ENCODE data around the gene LTB.

Gene LTB

DNA sequence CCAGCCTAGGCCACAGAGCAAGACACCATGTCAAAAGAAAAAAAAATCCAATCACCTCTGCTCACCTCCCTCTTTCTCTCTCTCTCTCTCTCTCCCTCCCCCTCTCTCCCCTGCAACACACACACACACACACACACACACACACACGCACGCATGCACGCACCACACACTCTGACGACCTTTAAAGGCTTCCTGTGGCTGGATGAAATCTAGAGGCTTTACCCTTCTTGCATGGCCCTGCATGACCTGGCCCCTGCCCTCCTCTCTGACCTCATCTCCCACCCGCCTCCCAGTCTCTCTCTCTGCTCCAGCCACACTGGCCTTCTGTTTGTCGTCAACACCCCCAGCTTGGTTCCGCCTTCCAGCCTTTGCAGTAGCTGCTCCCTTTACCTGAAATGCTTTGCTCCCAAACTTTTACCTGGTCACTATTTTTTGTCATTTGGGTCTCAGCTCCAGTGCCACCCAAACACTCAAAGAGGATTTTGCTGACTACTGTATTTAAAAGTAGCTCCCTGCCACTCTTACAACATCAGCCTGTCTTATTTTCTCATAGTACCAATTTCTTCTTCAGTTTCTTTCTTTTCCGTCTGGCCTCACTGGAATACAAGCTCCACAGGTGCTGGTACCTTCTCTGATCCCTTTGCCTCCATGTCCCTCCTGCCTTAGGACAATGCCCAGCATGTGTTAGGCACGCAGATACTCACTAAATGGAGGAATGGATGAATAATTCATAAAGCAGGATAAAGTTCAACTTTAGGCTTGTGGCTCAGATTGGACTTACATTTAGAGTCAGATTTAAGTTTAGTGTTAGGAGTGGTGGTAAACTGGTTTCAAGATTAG, 14.5 kb downstream of the LTB start:
- H3K36me3 ChIP-seq, result no peaks in the 10 kb centered on the region
- DNase-seq, result no peak
- no peaks in the 10 kb centered on the region for H3K9me3 ChIP-seq
- H3K27me3 ChIP-seq, result no peaks in the 10 kb centered on the region; the same call in 1 of the 2 replicates
- H3K4me1 ChIP-seq, result no peaks in the 10 kb centered on the region
- TF ChIP-seq, protein P1, sequence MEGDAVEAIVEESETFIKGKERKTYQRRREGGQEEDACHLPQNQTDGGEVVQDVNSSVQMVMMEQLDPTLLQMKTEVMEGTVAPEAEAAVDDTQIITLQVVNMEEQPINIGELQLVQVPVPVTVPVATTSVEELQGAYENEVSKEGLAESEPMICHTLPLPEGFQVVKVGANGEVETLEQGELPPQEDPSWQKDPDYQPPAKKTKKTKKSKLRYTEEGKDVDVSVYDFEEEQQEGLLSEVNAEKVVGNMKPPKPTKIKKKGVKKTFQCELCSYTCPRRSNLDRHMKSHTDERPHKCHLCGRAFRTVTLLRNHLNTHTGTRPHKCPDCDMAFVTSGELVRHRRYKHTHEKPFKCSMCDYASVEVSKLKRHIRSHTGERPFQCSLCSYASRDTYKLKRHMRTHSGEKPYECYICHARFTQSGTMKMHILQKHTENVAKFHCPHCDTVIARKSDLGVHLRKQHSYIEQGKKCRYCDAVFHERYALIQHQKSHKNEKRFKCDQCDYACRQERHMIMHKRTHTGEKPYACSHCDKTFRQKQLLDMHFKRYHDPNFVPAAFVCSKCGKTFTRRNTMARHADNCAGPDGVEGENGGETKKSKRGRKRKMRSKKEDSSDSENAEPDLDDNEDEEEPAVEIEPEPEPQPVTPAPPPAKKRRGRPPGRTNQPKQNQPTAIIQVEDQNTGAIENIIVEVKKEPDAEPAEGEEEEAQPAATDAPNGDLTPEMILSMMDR (IDR thresholded peaks at IDR 0.05; ENCODE audit: low read depth, low read length), result no peak
- H3K4me3 ChIP-seq (ENCODE audit: low read depth, low read length), result no peak overlapping the region

DNA sequence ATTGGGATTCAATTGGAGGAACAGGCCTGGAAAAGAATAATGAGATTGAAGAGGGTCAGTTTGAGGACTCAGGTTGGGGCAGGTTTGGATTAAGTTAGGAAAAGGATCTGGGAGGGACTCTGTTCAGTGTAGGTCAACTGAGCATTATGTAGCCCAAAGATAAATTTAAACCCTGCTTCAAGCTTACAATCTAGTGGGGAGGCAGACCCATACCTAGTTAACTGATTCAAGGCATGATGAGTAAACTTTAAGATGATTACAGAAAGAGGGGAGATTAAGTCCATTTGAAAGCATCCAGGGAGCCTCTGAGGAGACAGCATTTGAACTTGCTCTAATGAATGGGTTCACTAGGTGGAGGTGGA, 21.5 kb downstream of the LTB start:
- Histone ChIP-seq H3K9me3 (no peaks in the 10 kb centered on the region), H3K4me1 (peaks cover 4% of the 10 kb centered on the region), H3K36me3 (peaks cover 21% of the 10 kb centered on the region), H3K4me3 (ENCODE audit: low read depth, low read length) (no peak overlapping the region), H3K27me3 (no peaks in the 10 kb centered on the region)
- TF ChIP-seq, protein P1 (IDR thresholded peaks at IDR 0.05; ENCODE audit: low read depth, low read length), result no peak
- DNase-seq, result no peak

DNA sequence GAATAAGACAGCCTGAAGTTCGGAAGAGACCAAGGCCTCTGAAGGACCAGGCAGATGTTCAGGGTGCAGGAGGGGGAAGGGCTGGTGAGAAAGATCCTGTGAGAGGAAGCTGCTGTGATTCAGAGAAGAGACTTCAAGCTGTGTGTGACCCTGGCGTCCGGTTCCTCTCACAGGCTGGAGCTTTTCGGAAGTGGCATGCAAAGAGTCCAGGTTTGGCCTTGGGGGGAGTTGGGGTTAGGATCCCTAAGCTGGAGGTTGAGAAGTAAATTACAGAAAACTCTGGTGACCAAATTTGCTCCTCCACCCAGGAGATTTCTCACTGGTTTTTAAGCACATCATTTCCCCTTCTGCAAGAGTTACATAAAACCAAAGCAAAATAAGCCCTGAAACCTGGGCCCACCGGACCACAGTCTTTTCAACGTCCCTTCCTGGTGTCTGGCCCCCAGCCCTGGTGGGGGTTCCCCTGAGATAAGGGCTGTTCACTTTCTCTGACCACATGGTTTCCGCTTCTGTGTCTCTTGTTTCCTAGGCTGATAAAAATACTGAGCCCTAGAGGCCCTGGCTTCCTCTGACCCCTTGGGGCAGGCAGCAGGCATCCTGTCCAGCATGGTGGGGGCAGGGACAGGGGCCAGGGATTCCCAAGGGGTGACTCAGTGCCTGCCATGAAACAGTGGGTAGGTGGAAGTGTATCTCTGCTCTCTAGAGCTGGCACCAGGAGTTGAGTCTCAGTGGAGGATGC, 22.1 kb downstream of the LTB start:
- peaks cover 4% of the 10 kb centered on the region for H3K4me1 ChIP-seq
- no peak for DNase-seq
- TF ChIP-seq, protein P1 (IDR thresholded peaks at IDR 0.05; ENCODE audit: low read depth, low read length), result no peak
- no peaks in the 10 kb centered on the region for H3K9me3 ChIP-seq
- no peak overlapping the region for H3K4me3 ChIP-seq (ENCODE audit: low read depth, low read length)
- H3K27me3 ChIP-seq, result no peaks in the 10 kb centered on the region
- H3K36me3 ChIP-seq, result peaks cover 21% of the 10 kb centered on the region

DNA sequence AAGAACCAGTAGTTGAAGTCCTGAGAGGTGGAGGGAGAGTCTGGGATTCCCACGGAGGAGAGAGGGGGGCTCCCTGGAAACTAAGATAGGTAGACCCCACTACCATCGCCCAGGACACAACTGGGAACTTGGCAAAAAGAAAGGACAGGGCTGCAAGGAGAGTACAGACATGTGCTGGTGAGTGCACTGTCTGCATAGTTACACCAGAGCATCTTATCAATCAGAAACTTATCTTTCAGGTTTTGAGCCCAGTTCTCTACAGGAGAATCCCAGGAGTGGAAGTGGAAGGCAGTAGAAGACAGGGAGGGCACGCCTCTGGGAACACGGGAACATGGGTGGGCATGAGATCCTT, 22.6 kb downstream of the LTB start:
- Histone ChIP-seq H3K4me3 (ENCODE audit: low read depth, low read length) (no peak overlapping the region), H3K9me3 (no peaks in the 10 kb centered on the region), H3K4me1 (peaks cover 4% of the 10 kb centered on the region), H3K27me3 (no peaks in the 10 kb centered on the region), H3K36me3 (peaks cover 21% of the 10 kb centered on the region)
- no peak for DNase-seq
- TF ChIP-seq, protein P1 (IDR thresholded peaks at IDR 0.05; ENCODE audit: low read depth, low read length), result no peak

DNA sequence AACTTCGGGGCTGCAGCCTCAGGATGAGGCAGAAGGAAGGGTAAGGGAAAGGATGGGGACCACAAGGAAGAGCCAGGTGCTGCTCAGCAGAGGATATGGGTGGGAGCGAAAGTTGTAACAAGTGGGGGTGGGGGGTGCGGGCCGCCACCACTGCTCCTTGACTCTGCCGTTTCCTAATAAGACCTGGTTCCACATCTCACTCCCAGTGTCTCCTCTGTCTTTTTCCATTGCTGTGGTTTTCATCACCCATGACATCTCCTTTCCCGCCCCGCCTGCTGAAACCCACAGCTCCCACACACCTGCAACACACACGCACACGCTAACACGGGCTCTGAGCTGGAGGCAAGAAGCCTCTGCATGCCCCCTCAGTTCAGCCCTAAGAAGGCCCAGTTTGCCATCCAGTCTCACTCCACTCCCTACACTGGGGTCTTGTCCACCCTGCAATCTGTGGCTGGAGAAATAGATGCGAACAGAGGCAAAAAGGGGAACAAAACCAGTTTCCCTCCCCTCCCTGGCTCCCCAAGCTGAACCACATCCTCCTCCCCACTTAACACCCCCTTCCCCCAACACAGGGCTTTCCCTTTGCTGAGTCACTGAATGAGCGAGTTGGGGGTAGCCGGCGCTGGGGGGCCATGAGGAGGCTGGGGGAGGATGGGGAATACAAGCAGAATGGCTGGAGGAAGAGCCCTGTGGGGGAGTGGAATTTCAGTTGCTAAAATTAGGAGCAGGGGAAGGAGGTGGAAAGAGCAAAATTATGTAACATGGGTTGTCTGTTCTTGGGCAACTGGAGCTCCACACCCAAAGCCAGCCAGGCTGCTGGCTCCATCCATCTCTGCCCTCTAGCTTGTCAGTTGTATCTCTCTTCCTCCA, 23.4 kb downstream of the LTB start:
- TF ChIP-seq, protein P1 (IDR thresholded peaks at IDR 0.05; ENCODE audit: low read depth, low read length), result no peak
- H3K27me3 ChIP-seq, result no peaks in the 10 kb centered on the region
- no peaks in the 10 kb centered on the region for H3K9me3 ChIP-seq
- H3K4me1 ChIP-seq, result peaks cover 4% of the 10 kb centered on the region
- peaks cover 21% of the 10 kb centered on the region for H3K36me3 ChIP-seq
- H3K4me3 ChIP-seq (ENCODE audit: low read depth, low read length), result no peak overlapping the region
- DNase-seq, result no peak

Data from BE2C (cell line).